ENCODE data around the gene PSMB7.

DNA sequence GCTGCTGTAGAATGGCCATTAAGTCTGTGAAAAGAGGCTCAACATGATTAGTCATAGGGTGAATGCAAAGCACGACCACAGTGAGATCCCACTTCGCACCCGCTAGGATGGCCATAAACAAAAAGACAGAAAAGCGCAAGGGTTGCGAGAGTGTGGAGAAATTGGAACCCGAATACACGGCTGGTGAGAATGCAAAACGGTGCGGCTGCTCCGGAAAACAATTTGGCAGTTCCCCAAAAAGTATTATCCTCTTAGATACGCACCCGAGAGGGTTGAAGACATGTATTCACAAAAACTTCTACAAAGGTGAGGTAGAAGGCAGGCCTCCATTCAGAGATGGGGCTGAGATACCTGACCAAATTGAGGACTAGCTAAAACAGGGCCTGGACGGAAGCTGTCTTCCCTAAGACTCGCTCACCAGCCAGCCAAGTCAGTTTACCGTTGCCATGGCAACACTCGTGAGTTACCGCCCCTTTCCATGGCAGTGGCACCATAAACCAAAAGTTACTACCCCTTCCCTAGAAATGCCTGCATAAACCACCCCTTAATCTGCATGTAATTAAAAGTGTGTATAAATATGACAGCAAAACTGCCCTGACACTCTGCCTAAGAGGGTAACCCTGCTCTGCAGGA is 726 bp upstream of the PSMB7 start:
- TF ChIP-seq, protein P1, sequence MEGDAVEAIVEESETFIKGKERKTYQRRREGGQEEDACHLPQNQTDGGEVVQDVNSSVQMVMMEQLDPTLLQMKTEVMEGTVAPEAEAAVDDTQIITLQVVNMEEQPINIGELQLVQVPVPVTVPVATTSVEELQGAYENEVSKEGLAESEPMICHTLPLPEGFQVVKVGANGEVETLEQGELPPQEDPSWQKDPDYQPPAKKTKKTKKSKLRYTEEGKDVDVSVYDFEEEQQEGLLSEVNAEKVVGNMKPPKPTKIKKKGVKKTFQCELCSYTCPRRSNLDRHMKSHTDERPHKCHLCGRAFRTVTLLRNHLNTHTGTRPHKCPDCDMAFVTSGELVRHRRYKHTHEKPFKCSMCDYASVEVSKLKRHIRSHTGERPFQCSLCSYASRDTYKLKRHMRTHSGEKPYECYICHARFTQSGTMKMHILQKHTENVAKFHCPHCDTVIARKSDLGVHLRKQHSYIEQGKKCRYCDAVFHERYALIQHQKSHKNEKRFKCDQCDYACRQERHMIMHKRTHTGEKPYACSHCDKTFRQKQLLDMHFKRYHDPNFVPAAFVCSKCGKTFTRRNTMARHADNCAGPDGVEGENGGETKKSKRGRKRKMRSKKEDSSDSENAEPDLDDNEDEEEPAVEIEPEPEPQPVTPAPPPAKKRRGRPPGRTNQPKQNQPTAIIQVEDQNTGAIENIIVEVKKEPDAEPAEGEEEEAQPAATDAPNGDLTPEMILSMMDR (tag by site-specific recombination; IDR thresholded peaks at IDR 0.05), result no peak
- no peak for TF ChIP-seq ZFP3 (tag by site-specific recombination; IDR thresholded peaks at IDR 0.05; ENCODE audit: low read depth)
- TF ChIP-seq ZNF274 (IDR thresholded peaks at IDR 0.05; ENCODE audit: low read length), result no peak
- TF ChIP-seq ZNF274 (tag by site-specific recombination; IDR thresholded peaks at IDR 0.05; ENCODE audit: borderline replicate concordance), result no peak
- no peak for TF ChIP-seq TCF7L2 (IDR thresholded peaks at IDR 0.05; ENCODE audit: borderline replicate concordance, low read depth, low read length)
- no peak for TF ChIP-seq ZBTB49 (tag by site-specific recombination; IDR thresholded peaks at IDR 0.05; ENCODE audit: low read depth)
- TF ChIP-seq ZBTB21 (tag by site-specific recombination; IDR thresholded peaks at IDR 0.05), result no peak
- TF ChIP-seq ZBTB26 (tag by site-specific recombination; optimal IDR thresholded peaks at IDR 0.05), result no peak
- TF ChIP-seq, protein P2, sequence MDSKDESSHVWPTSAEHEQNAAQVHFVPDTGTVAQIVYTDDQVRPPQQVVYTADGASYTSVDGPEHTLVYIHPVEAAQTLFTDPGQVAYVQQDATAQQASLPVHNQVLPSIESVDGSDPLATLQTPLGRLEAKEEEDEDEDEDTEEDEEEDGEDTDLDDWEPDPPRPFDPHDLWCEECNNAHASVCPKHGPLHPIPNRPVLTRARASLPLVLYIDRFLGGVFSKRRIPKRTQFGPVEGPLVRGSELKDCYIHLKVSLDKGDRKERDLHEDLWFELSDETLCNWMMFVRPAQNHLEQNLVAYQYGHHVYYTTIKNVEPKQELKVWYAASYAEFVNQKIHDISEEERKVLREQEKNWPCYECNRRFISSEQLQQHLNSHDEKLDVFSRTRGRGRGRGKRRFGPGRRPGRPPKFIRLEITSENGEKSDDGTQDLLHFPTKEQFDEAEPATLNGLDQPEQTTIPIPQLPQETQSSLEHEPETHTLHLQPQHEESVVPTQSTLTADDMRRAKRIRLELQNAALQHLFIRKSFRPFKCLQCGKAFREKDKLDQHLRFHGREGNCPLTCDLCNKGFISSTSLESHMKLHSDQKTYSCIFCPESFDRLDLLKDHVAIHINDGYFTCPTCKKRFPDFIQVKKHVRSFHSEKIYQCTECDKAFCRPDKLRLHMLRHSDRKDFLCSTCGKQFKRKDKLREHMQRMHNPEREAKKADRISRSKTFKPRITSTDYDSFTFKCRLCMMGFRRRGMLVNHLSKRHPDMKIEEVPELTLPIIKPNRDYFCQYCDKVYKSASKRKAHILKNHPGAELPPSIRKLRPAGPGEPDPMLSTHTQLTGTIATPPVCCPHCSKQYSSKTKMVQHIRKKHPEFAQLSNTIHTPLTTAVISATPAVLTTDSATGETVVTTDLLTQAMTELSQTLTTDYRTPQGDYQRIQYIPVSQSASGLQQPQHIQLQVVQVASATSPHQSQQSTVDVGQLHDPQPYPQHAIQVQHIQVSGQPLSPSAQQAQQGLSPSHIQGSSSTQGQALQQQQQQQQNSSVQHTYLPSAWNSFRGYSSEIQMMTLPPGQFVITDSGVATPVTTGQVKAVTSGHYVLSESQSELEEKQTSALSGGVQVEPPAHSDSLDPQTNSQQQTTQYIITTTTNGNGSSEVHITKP (tag by site-specific recombination; IDR thresholded peaks at IDR 0.05), result no peak
- TF ChIP-seq PBX3 (CRISPR knock-in tag; IDR thresholded peaks at IDR 0.05), result no peak
- no peak for TF ChIP-seq ZIC2 (tag by site-specific recombination; IDR thresholded peaks at IDR 0.05)
- no peak for TF ChIP-seq ATF2 (tag by site-specific recombination; IDR thresholded peaks at IDR 0.05; ENCODE audit: low read depth)
- no peak for TF ChIP-seq ZNF670 (tag by site-specific recombination; IDR thresholded peaks at IDR 0.05; ENCODE audit: low read depth)
- no peak for TF ChIP-seq ZNF791 (tag by site-specific recombination; IDR thresholded peaks at IDR 0.05)
- TF ChIP-seq ZNF18 (tag by site-specific recombination; IDR thresholded peaks at IDR 0.05), result no peak

Data from HEK293 (cell line).